Astrocyte (in vitro differentiated cells and primary cell): ENCODE results near the gene SLAMF6.

Experiments
- EZH2 ChIP-seq: IDR thresholded peaks from 2 replicates; pipeline ENCODE4 v1.6.1; 2012; ENCODE audit warnings: mild to moderate bottlenecking, low read length, inconsistent platforms; ENCODE audit not compliant: insufficient read depth
- TF ChIP-seq, protein P1 (sequence below): IDR thresholded peaks from 2 replicates; pipeline ENCODE4 v1.5.1; 2011; ENCODE audit warnings: low read depth, mild to moderate bottlenecking, inconsistent platforms, low read length, moderate library complexity; ENCODE audit not compliant: insufficient read depth

DNA sequence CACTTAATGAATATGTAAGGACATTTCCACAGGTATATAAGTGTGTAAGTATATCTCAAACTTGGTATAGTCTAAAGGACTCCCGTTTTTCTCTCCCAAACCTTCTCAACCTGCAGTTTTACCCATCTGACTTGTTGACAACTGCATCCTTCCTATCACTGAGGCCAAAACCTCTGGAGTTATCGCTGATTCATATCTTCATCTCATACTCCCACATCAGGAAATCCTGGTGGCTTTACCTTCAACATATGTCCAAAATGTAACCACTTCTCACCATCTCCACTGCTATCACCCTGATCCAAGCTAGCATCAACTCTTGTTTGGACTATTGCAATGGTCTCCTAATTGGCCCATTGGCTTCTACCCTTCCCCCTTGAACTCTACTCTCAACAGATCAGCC is 30.4 kb downstream of the SLAMF6 start:
- TF ChIP-seq, protein P1, sequence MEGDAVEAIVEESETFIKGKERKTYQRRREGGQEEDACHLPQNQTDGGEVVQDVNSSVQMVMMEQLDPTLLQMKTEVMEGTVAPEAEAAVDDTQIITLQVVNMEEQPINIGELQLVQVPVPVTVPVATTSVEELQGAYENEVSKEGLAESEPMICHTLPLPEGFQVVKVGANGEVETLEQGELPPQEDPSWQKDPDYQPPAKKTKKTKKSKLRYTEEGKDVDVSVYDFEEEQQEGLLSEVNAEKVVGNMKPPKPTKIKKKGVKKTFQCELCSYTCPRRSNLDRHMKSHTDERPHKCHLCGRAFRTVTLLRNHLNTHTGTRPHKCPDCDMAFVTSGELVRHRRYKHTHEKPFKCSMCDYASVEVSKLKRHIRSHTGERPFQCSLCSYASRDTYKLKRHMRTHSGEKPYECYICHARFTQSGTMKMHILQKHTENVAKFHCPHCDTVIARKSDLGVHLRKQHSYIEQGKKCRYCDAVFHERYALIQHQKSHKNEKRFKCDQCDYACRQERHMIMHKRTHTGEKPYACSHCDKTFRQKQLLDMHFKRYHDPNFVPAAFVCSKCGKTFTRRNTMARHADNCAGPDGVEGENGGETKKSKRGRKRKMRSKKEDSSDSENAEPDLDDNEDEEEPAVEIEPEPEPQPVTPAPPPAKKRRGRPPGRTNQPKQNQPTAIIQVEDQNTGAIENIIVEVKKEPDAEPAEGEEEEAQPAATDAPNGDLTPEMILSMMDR: no peak
- TF ChIP-seq EZH2: no peak
